Activated CD8-positive, alpha-beta T cell treated with anti-CD3 and anti-CD28 coated beads, Interleukin-2, amount 10 ng/mL, durations not matched to agents 7 days and 5 days (primary cell): ENCODE data around the gene CDK15. TPM values are rescaled to one million over a fixed set of nuclear protein-coding genes. Genes with fewer than 3 reads are reported as not detected.

Experiments
- ATAC-seq: fragments of 150-1000 bp; cut with Tn5 transposase; one replicate; pipeline ENCODE4 v1.10.0; 2021; ENCODE audit warnings: moderate library complexity
- CTCF ChIA-PET: fragments of 350-600 bp; sonication (Branson Sonifier 250); formaldehyde crosslinking; loops from one replicate; lab custom pipeline; 2021; ENCODE audit warnings: antibody characterized with exemption; lab: Charles Lee
- POLR2A ChIA-PET: fragments of 350-600 bp; sonication (Branson Sonifier 250); formaldehyde crosslinking; loops from one replicate; lab custom pipeline; 2021; ENCODE audit warnings: antibody characterized with exemption; lab: Charles Lee
- DNase-seq: peaks from one replicate; pipeline ENCODE4 v3.0.0-alpha.2; 2020
- H3K27ac Mint-ChIP-seq: one replicate; pipeline ENCODE4 v1.8.0; 2021; ENCODE audit warnings: mild to moderate bottlenecking, mixed read lengths
- H3K27me3 Mint-ChIP-seq: one replicate; pipeline ENCODE4 v1.8.0; 2021; ENCODE audit warnings: low read depth, mixed read lengths
- H3K36me3 Mint-ChIP-seq: one replicate; pipeline ENCODE4 v1.8.0; 2021; ENCODE audit warnings: low read depth, mixed read lengths
- H3K4me1 Mint-ChIP-seq: one replicate; pipeline ENCODE4 v1.8.0; 2021; ENCODE audit warnings: low read depth, mixed read lengths
- H3K4me3 Mint-ChIP-seq: one replicate; pipeline ENCODE4 v1.8.0; 2021; ENCODE audit warnings: mild to moderate bottlenecking, mixed read lengths
- H3K9me3 Mint-ChIP-seq: one replicate; pipeline ENCODE4 v1.8.0; 2022; ENCODE audit warnings: mixed read lengths; ENCODE audit not compliant: insufficient read depth
- total RNA-seq, 2 experiments: library from RNA; stranded (reverse); gene quantifications; one replicate each; pipeline ENCODE4 v1.2.3, GENCODE V29; 2021

The CDK15 gene
- total RNA-seq, 2 experiments from 2014 or later: not detected

DNA sequence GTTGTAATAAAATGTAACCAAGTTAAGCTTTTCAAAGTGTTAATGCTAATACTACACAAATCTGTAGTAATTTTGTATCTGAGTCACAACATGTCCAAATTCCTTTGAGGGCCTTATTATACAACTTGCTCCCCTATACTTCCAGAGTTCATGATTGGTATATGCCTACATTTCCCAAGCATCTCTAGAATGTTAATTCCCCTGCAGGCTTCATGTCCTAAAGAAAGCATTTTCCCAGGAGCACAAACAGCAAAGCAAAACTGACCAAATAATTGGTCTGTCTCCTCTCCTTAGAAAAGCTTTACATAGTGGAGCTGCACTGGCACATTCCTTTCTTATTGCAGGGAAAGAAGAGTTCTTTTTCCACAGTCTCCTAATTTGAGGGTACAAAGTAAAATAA, 29.3 kb upstream of the CDK15 start:
- H3K27ac Mint-ChIP-seq: no peak overlapping the region
- no peaks in the 10 kb centered on the region for H3K27me3 Mint-ChIP-seq
- H3K36me3 Mint-ChIP-seq: no peaks in the 10 kb centered on the region
- DNase-seq (no peak), ATAC-seq (no peak)
- peaks cover 29% of the 10 kb centered on the region for H3K4me1 Mint-ChIP-seq
- ChIA-PET POLR2A (no interaction called here), CTCF (interaction anchor here (0.8 to 2.1 kb wide), 2 partner anchors 9 to 84 kb away, joined by 3 to 8 read pairs; no protein-coding TSS in a partner anchor)
- H3K9me3 Mint-ChIP-seq: no peaks in the 10 kb centered on the region
- no peak overlapping the region for H3K4me3 Mint-ChIP-seq

DNA sequence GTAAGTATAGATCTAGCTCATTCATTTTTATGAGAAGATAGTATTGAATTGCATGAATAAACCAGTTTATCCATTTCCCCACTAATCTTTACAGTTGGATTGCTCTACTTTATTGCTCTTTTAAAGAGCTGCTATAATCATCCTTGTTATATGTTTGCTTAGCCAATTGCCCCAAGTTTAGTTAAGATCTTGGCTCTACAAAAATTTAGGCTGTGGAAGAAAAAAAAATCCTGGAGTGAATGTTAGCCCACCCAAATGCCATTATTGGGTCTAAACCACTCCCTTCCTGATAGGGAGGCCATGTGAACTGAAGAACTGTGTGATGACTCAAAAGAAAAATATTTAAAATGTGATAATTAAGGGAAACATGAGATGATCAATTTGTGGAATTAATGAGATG, 28.5 kb upstream of the CDK15 start:
- Mint-ChIP-seq H3K9me3 (no peaks in the 10 kb centered on the region), H3K4me1 (peaks cover 29% of the 10 kb centered on the region), H3K4me3 (no peak overlapping the region), H3K27me3 (peaks cover 4% of the 10 kb centered on the region), H3K36me3 (no peaks in the 10 kb centered on the region), H3K27ac (no peak overlapping the region)
- CTCF ChIA-PET: interaction anchor here (0.8 to 2.1 kb wide), 2 partner anchors 10 to 83 kb away, joined by 3 to 8 read pairs; no protein-coding TSS in a partner anchor
- ATAC-seq: no peak
- DNase-seq: no peak
- POLR2A ChIA-PET: interaction anchor here (0.6 kb wide), 1 partner anchor 487 kb away, joined by 3 read pairs; no protein-coding TSS in a partner anchor

DNA sequence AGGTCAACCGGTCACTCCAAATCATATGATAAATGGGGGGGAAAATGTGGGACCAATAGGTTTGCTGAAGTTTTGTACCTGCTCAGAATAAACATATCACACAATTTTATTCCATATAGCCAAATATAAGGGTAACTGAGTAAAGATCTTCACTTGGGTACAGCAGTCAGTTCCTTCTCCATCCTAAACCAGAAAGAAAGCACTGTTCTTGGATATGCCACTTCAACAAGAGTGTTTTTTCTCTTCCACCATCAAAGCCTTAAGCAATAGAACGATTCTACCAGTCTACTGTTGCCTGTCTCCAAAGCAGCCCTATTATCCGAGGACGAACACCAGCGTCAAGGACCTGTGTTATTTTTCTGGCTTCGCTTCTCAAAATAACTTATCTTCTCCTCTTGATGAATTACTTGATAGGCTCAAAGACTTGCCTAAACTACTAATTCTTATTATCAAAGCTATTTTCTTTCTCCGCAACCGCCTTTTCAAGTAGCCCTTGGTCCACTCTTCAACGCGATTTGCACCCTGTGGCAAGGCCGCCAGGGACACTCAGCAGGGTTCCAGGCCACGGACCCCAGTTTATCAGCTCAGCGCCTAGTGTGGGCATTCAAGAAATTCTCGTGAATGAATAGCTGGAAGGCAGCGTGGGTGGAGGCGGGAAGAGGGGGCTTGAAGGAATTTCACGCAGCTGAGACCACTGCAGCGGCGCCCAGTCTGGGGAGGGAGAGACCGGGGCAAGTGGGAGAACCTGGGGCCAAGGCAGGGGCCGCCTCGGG, 26.2 kb upstream of the CDK15 start:
- Mint-ChIP-seq H3K27ac (peak overlapping the region; percentile 99), H3K4me3 (peak overlapping the region; percentile 98), H3K27me3 (peaks cover 8% of the 10 kb centered on the region), H3K9me3 (no peaks in the 10 kb centered on the region), H3K4me1 (peaks cover 20% of the 10 kb centered on the region), H3K36me3 (no peaks in the 10 kb centered on the region)
- ChIA-PET POLR2A (interaction anchor here (0.5 to 1.5 kb wide), 6 partner anchors 13 to 657 kb away, joined by 3 to 7 read pairs (median 4); partner anchors contain the start of genes NOP58, STRADB, TMEM237 and TRAK2), CTCF (interaction anchor here (1.1 to 2.9 kb wide), 5 partner anchors 15 to 548 kb away, joined by 3 to 9 read pairs (median 5); partner anchors contain the start of genes STRADB and TRAK2)
- DNase-seq (no peak), ATAC-seq (peak; percentile 5)

DNA sequence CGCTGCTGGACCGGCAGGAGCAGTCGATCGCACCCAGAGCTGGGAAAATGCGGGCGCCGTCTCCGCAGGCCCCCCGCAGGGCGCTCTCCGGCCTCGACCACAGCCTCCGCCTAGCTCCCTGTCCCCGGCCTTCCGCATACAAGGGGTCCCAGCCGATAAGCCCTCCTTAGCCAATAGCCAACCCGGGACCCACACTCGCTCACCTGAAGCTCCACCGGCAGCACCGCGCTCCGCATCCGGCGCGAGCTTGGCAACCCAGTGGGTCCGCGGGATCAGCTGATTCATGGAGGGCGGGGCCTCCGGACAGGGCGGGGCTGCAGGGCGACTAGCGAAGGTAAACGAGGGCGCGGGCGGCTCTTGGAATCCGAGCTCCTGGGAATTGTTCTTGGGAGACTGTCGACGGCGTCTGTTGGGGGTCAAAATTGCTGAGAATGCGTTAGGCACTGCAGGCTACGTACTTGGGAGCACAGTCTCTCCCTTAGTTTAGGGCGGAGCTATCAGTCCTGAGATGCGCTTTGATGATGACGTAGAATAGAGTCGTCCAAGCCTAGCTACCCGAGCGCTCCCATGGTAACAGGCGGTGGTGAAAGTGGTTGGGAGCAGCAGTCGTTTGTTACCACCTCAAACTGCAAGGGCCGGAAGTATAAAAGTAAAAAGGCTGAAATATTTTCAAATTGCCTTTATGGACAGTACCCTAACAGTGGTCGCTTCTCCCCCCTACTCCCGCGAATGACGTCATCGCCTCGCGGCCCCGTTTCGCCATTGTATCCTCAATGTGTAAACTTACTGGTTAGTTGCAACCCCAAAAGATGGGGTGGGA, 25.5 kb upstream of the CDK15 start, which contains the start of gene ALS2:
Gene ALS2 (minus strand): TSS at position 260 of the 820 bp plus-strand sequence. CDS start 12,048 bp downstream, outside the sequence.
- ChIA-PET POLR2A (interaction anchor here (0.5 to 1.5 kb wide), 7 partner anchors 14 to 658 kb away, joined by 3 to 7 read pairs (median 4); partner anchors contain the start of genes NOP58, STRADB, TMEM237 and TRAK2), CTCF (interaction anchor here (1.1 to 2.9 kb wide), 5 partner anchors 14 to 549 kb away, joined by 3 to 9 read pairs (median 5); partner anchors contain the start of genes STRADB and TRAK2)
- ATAC-seq (peak; percentile 93), DNase-seq (peak; percentile 96)
- H3K4me1 Mint-ChIP-seq: peaks cover 20% of the 10 kb centered on the region
- no peaks in the 10 kb centered on the region for H3K9me3 Mint-ChIP-seq
- H3K27me3 Mint-ChIP-seq: peaks cover 8% of the 10 kb centered on the region
- peak within 1 kb of the TSS; percentile 98 for H3K4me3 Mint-ChIP-seq
- H3K27ac Mint-ChIP-seq: peak within 1 kb of the TSS; percentile 99
- H3K36me3 Mint-ChIP-seq: no peaks in the 10 kb centered on the region

DNA sequence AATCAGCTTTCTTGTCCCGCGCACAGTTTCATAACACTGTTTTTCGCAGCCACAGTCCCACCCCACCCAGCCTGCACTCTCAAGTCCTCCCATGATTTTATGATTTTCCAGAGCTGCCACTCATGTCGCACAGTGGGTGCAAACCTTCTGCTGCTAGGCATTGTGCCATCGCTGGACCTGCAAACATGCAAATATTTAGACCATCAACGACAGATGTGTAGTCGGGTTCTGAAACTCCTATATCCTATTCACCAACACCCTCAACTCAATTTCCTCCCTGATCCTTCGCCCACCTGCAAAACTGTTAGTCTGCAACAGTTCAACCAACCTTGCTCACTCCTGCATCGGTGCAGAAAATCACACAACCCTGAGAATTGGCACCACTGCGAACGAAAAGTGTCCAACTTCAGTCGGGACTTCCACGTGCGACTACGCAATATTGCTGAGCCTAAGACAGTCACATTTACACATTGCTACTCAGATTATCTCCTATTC, 24.7 kb upstream of the CDK15 start:
- Mint-ChIP-seq H3K27me3 (peaks cover 8% of the 10 kb centered on the region), H3K4me3 (peak overlapping the region; percentile 98), H3K27ac (peak overlapping the region; percentile 99), H3K4me1 (peaks cover 20% of the 10 kb centered on the region), H3K9me3 (no peaks in the 10 kb centered on the region), H3K36me3 (no peaks in the 10 kb centered on the region)
- DNase-seq (peak; percentile 30), ATAC-seq (no peak)
- ChIA-PET POLR2A (interaction anchor here (1.3 to 1.5 kb wide), 2 partner anchors 138 to 330 kb away, joined by 4 to 7 read pairs; partner anchors contain the start of genes STRADB, TMEM237 and TRAK2), CTCF (interaction anchor here (1.1 to 2.9 kb wide), 2 partner anchors 31 to 549 kb away, joined by 4 to 9 read pairs; no protein-coding TSS in a partner anchor)

DNA sequence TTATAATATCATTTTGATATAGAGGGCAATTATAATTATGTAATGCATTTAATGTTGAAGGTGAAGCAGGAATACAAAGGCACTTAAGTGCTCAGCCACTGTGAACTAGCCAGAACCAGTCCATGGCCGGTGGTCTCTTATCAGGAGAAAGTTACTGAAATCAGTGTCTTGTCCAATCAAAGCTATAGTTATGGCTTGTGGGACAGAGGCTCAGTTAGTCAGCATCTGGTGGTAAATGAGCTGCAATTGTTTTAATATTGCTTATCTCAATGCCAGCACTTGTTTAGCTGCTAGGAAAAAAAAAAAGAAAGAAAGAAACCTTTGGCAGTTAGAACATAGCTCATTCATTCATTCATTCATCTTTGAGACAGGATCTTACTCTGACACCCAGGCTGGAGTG, 21.8 kb upstream of the CDK15 start:
- Mint-ChIP-seq H3K36me3 (no peaks in the 10 kb centered on the region), H3K9me3 (no peaks in the 10 kb centered on the region), H3K27me3 (peaks cover 22% of the 10 kb centered on the region), H3K4me1 (peaks cover 14% of the 10 kb centered on the region), H3K4me3 (no peak overlapping the region), H3K27ac (no peak overlapping the region)
- no peak for DNase-seq
- ChIA-PET POLR2A (no interaction called here), CTCF (interaction anchor here (1.4 kb wide), 1 partner anchor 10 kb away, joined by 4 read pairs; no protein-coding TSS in a partner anchor)
- no peak for ATAC-seq

DNA sequence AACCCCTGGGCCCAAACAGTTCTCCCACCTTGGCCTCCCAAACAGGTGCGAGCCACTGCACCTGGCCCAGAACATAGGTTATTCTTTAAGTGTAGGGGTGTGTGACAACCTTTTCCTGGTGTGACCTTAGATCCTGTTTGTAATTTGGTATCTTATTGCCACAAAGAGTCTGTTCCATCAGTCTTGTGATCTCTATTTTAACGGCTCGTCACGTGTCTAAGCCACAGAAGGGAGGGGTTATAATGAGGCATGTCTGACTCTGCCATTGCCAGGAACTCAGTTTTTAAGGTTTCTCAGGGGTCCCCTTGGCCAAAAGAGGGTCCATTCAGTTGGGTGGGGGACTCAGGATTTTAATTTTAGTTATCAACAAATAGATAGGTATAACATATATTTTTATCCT, 21.2 kb upstream of the CDK15 start:
- peaks cover 9% of the 10 kb centered on the region for H3K4me1 Mint-ChIP-seq
- ATAC-seq: no peak
- no peaks in the 10 kb centered on the region for H3K9me3 Mint-ChIP-seq
- ChIA-PET CTCF (no interaction called here), POLR2A (no interaction called here)
- H3K27ac Mint-ChIP-seq: no peak overlapping the region
- H3K27me3 Mint-ChIP-seq: peaks cover 24% of the 10 kb centered on the region
- no peaks in the 10 kb centered on the region for H3K36me3 Mint-ChIP-seq
- H3K4me3 Mint-ChIP-seq: no peak overlapping the region
- DNase-seq: no peak

DNA sequence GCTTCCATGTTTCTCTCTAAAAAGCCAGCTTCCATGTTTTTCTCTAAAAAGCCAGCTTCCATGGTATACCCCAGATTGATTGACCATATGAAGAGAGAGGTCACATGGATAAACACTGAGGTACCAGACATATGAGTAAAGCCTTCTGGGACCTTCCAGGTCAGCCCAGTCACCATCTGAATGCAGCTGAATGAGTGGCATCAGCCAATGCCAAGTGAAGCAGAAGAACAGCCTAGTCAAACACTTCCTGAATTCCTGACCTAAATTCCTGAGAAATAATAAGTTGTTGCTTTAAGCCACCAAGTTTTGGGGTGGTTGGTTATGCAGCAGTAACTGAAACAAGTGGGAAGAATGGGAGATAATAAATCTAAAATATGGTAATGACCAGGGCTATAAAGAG, 19.9 kb upstream of the CDK15 start:
- no peak overlapping the region for H3K4me3 Mint-ChIP-seq
- no peaks in the 10 kb centered on the region for H3K36me3 Mint-ChIP-seq
- H3K4me1 Mint-ChIP-seq: peaks cover 5% of the 10 kb centered on the region
- H3K9me3 Mint-ChIP-seq: no peaks in the 10 kb centered on the region
- no peak for DNase-seq
- ChIA-PET CTCF (no interaction called here), POLR2A (no interaction called here)
- peaks cover 27% of the 10 kb centered on the region for H3K27me3 Mint-ChIP-seq
- no peak for ATAC-seq
- H3K27ac Mint-ChIP-seq: no peak overlapping the region

DNA sequence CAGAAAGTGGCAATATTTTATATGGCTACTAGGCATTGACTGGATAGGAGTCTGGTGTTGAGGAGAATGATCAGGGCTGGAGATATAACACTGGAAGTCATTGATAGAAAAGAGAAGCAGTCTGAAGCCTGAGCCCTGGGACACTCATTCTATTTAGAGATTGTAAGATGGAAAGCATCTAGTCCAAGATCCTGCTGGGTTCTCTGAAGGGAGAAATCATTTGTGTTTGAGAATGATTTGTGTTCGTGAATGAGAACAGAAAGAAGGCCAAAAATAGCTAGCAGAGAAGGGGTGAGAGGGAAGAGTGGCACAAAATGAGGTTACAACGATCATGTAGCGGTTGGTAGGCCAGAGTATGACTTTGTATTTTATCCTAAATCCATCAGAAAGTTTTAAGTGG, 18.0 kb upstream of the CDK15 start:
- Mint-ChIP-seq H3K27me3 (peaks cover 26% of the 10 kb centered on the region), H3K36me3 (no peaks in the 10 kb centered on the region), H3K4me3 (no peak overlapping the region), H3K27ac (no peak overlapping the region), H3K9me3 (no peaks in the 10 kb centered on the region), H3K4me1 (no peaks in the 10 kb centered on the region)
- CTCF ChIA-PET: no interaction called here
- ATAC-seq (no peak), DNase-seq (no peak)
- POLR2A ChIA-PET: no interaction called here

DNA sequence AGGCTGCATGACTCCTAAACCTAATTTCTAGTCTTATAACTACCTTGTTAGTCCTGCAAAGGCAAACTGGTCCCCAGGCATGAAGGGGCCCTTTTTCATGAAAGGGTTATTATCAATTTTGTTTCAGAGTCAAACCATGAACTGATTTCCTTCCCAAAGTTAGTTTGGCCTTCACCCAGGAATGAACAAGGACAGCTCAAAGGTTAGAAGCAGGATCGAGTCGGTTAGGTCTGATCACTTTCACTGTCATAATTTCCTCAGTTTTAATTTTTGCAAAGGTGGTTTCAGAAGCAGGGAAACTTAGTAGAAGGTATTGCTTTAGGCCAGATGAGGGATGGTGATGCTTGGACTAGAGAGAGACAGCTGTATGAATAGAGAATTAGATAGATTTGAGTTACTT, 16.9 kb upstream of the CDK15 start:
- ATAC-seq: no peak

DNA sequence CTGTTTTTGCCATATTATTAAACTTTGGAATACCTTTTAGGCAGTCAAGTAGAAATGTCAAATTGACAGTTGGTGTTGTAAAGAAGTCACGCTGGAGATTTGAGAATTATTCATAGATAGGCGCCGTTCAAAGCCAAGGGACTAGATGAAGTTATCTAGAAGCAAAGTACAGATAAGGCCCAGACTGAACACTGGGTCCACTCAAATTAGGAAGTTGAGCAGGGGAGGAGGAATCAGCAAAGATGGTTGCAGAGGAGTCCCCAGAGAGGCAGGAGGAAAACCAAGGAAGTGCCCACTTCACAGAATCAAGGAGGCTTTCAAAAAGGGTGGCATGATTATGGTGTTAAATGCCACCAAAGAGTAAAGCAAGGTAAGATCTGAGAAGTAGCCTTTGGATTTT, 16.0 kb upstream of the CDK15 start:
- Mint-ChIP-seq H3K36me3 (no peaks in the 10 kb centered on the region), H3K9me3 (no peaks in the 10 kb centered on the region), H3K4me1 (no peaks in the 10 kb centered on the region), H3K27ac (no peak overlapping the region), H3K27me3 (peaks cover 22% of the 10 kb centered on the region), H3K4me3 (no peak overlapping the region)
- DNase-seq: no peak
- ATAC-seq: no peak
- ChIA-PET POLR2A (no interaction called here), CTCF (no interaction called here)

More for the DNA sequence above, 16.9 kb upstream of the CDK15 start:
- Mint-ChIP-seq H3K36me3 (no peaks in the 10 kb centered on the region), H3K9me3 (no peaks in the 10 kb centered on the region), H3K27ac (no peak overlapping the region), H3K27me3 (peaks cover 22% of the 10 kb centered on the region), H3K4me1 (no peaks in the 10 kb centered on the region), H3K4me3 (no peak overlapping the region)
- POLR2A ChIA-PET: no interaction called here
- no peak for DNase-seq
- CTCF ChIA-PET: no interaction called here
